PFSK-1 (cell line): Measurements from ENCODE around the gene TBC1D25.

ENCODE experiments used
- POLR2AphosphoS5 ChIP-seq: IDR thresholded peaks from 2 replicates; pipeline ENCODE4 v1.6.1; 2012; ENCODE audit warnings: low read depth, mild to moderate bottlenecking, control low read depth, low read length, moderate library complexity
- TAF1 ChIP-seq: IDR thresholded peaks from 2 replicates; pipeline ENCODE4 v1.6.1; 2012; ENCODE audit warnings: low read length, control low read depth, borderline replicate concordance; ENCODE audit not compliant: insufficient read depth

- no peak for TF ChIP-seq TAF1
- TF ChIP-seq POLR2AphosphoS5 = no peak
These were observed 19.1 kb upstream of the TBC1D25 start for GRCh38 chrX:48520455-48520854.
